ENCODE results near the gene ITGB6. TPM values are rescaled to one million over a fixed set of nuclear protein-coding genes. Genes with fewer than 3 reads are reported as not detected.

ITGB6 gene
- total and polyA plus RNA-seq, 2 of the 8 experiments (the other 6 are each of a cell fraction or from before 2014, with no cell fraction given), result not detected

GRCh38 chr2:160225722-160226121 lies 25.6 kb upstream of the ITGB6 start:
- no peak overlapping the region for H3K23ac ChIP-seq (ENCODE audit: insufficient read length)
- FAIRE-seq (no peak), DNase-seq (ENCODE audit: low read depth in 1 of 2, low spot score in 2 of 2) (no peak)
- no peak overlapping the region for H3K14ac ChIP-seq (ENCODE audit: insufficient read length)
- no peak overlapping the region for H3K56ac ChIP-seq (replicated peaks; ENCODE audit: insufficient read length, low read depth, low read length)
- POLR2A ChIA-PET (ENCODE audit: partially characterized antibody), result no interaction called here
- no peaks in the 10 kb centered on the region for H3K23me2 ChIP-seq (ENCODE audit: low read depth, low read length)
- no peak overlapping the region for H4K5ac ChIP-seq (ENCODE audit: insufficient read length, low read depth, low read length)
- H3K79me1 ChIP-seq (ENCODE audit: low read depth, low read length), result no peaks in the 10 kb centered on the region
- H2AK5ac ChIP-seq (ENCODE audit: low read depth, low read length), result no peak overlapping the region
- no peak overlapping the region for H2BK15ac ChIP-seq (ENCODE audit: low read length)
- TF ChIP-seq NRF1 (IDR thresholded peaks at IDR 0.05; ENCODE audit: low read depth, low read length), result no peak
- no peak for TF ChIP-seq TCF12 (IDR thresholded peaks at IDR 0.05; ENCODE audit: low read depth, low read length)
- TF ChIP-seq YY1 (IDR thresholded peaks at IDR 0.05; ENCODE audit: low read depth, low read length), result no peak
- H2AFZ ChIP-seq (ENCODE audit: low read length), result no peak overlapping the region
- H3K27me3 ChIP-seq (replicated peaks in 1 of 4; ENCODE audit: control insufficient read depth in 3 of 4, extremely low read depth in 1 of 4, insufficient read depth in 3 of 4, low read length in 3 of 4), result no peaks in the 10 kb centered on the region
- no peak overlapping the region for H4K8ac ChIP-seq (ENCODE audit: extremely low read depth, insufficient read depth, low read length)
- no peak overlapping the region for H3K9ac ChIP-seq (replicated peaks in 1 of 4; ENCODE audit: extremely low read depth in 1 of 4, low read depth in 3 of 4, low read length in 3 of 4)
- no peak overlapping the region for H2BK120ac ChIP-seq (replicated peaks; ENCODE audit: low read depth, low read length)
- no peaks in the 10 kb centered on the region for H3K9me3 ChIP-seq (ENCODE audit: insufficient read depth in 2 of 2, low read depth in 1 of 2, low read length in 1 of 2)
- no peak overlapping the region for H3K4me2 ChIP-seq (ENCODE audit: insufficient read depth in 1 of 2, low read depth in 2 of 2, low read length in 2 of 2)
- H3K27ac ChIP-seq (ENCODE audit: low read depth, low read length), result no peak overlapping the region
- H4K91ac ChIP-seq (replicated peaks; ENCODE audit: insufficient read length, low read length), result no peak overlapping the region
- H3K4me3 ChIP-seq (ENCODE audit: extremely low read depth in 1 of 4, insufficient read depth in 2 of 4, low read depth in 3 of 4, low read length in 4 of 4), result no peak overlapping the region
- no peak overlapping the region for H2BK5ac ChIP-seq (ENCODE audit: low read depth, low read length)
- CTCF ChIA-PET (ENCODE audit: partially characterized antibody), result interaction anchor here (0.9 to 5.3 kb wide), 7 partner anchors 11 to 116 kb away, joined by 3 to 23 read pairs (median 4); no protein-coding TSS in a partner anchor
- H2BK12ac ChIP-seq (ENCODE audit: low read depth, low read length), result no peak overlapping the region
- H4K20me1 ChIP-seq (replicated peaks in 1 of 2; ENCODE audit: control insufficient read depth in 1 of 2, insufficient read depth in 2 of 2, low read length in 2 of 2), result no peaks in the 10 kb centered on the region
- peaks cover 0 to 3% (median under 1%) of the 10 kb centered on the region in 4 experiments; a peak in 3 of 7 replicates for H3K4me1 ChIP-seq (replicated peaks in 1 of 4; ENCODE audit: control insufficient read depth in 3 of 4, insufficient read depth in 4 of 4, low read length in 3 of 4)
- no peak overlapping the region for H3K18ac ChIP-seq (ENCODE audit: extremely low read depth, low read length)
- H3K79me2 ChIP-seq (ENCODE audit: control insufficient read depth in 1 of 2, insufficient read depth in 2 of 2, low read length in 2 of 2), result no peaks in the 10 kb centered on the region
- WGBS, 2 experiments (ENCODE audit: extremely low coverage in 1 of 2, insufficient coverage in 1 of 2, insufficient read length in 1 of 2, insufficient replicate concordance in 2 of 2, low coverage in 1 of 2, low lambda C conversion rate in 2 of 2, missing lambda C conversion rate in 1 of 2), result 90% methylated on average over 4 of the region's 4 CpGs; no CpG with 5 or more reads in 1 of the 2 experiments
- no peak overlapping the region for H3K4ac ChIP-seq (replicated peaks; ENCODE audit: insufficient read length, low read depth, low read length)
- H3K36me3 ChIP-seq (ENCODE audit: control insufficient read depth in 2 of 4, insufficient read depth in 4 of 4, low read length in 3 of 4), result no peaks in the 10 kb centered on the region
- H2BK20ac ChIP-seq (ENCODE audit: low read length), result no peak overlapping the region

All from H1 (cell line).